Natural killer cell (primary cell): Measurements from ENCODE around the gene CATSPERD. TPM values are rescaled to one million over a fixed set of nuclear protein-coding genes. Genes with fewer than 3 reads are reported as not detected.

Source experiments
- ATAC-seq, 3 donors: fragments of 150-1000 bp in 2 of 3; fragments of 200-7000 bp in 1 of 3; cut with Tn5 transposase; 1 replicate in 1 of 3; 2 replicates in 2 of 3; pipeline ENCODE4 v1.10.0; 2021; ENCODE audit warnings: mild to moderate bottlenecking in 2 of 3, moderate library complexity in 2 of 3
- DNase-seq, 2 donors: peaks; one replicate each; pipeline versions ENCODE4 v3.0.0 to v3.0.0-alpha.2; 2013 to 2021; ENCODE audit warnings: mixed read lengths in 1 of 2
- H3K27ac ChIP-seq: one replicate; pipeline ENCODE4 v1.5.1; 2013; ENCODE audit warnings: mild to moderate bottlenecking, low read length
- H3K27me3 ChIP-seq: one replicate; pipeline ENCODE4 v1.6.1; 2013; ENCODE audit warnings: low read length; ENCODE audit not compliant: control insufficient read depth, insufficient read depth
- H3K36me3 ChIP-seq: one replicate; pipeline ENCODE4 v1.6.1; 2013; ENCODE audit warnings: low read length; ENCODE audit not compliant: control insufficient read depth, insufficient read depth
- H3K4me1 ChIP-seq: one replicate; pipeline ENCODE4 v1.6.1; 2013; ENCODE audit warnings: low read length; ENCODE audit not compliant: control insufficient read depth, insufficient read depth
- H3K4me3 ChIP-seq: one replicate; pipeline ENCODE4 v1.5.1; 2013; ENCODE audit warnings: low read length
- H3K9me3 ChIP-seq: one replicate; pipeline ENCODE4 v1.6.1; 2013; ENCODE audit warnings: low read length; ENCODE audit not compliant: control insufficient read depth, insufficient read depth
- H3K27ac Mint-ChIP-seq, 2 donors: one replicate each; pipeline ENCODE4 v1.8.0; 2022; ENCODE audit warnings: mild to moderate bottlenecking in 2 of 2, mixed read lengths in 2 of 2, moderate library complexity in 1 of 2
- H3K27me3 Mint-ChIP-seq, 2 donors: one replicate each; pipeline ENCODE4 v1.8.0; 2022; ENCODE audit warnings: low read depth in 2 of 2, mixed read lengths in 2 of 2
- H3K36me3 Mint-ChIP-seq: one replicate; pipeline ENCODE4 v1.8.0; 2022; ENCODE audit warnings: mixed read lengths
- H3K4me1 Mint-ChIP-seq, 2 donors: one replicate each; pipeline ENCODE4 v1.8.0; 2022; ENCODE audit warnings: mixed read lengths in 2 of 2
- H3K4me3 Mint-ChIP-seq: one replicate; pipeline ENCODE4 v1.8.0; 2022; ENCODE audit warnings: mild to moderate bottlenecking, moderate library complexity, mixed read lengths
- H3K9me3 Mint-ChIP-seq, 2 donors: one replicate each; pipeline ENCODE4 v1.8.0; 2022; ENCODE audit warnings: mixed read lengths in 2 of 2
- WGBS: methylation state at CpG from one replicate; pipeline ENCODE4 v1.1.7; 2013; ENCODE audit warnings: missing lambda C conversion rate; ENCODE audit not compliant: insufficient coverage; 5-methylcytosine and 5-hydroxymethylcytosine counted together
- intact Hi-C: fragments of 100-400 bp; cut with micrococcal nuclease; formaldehyde crosslinking; loops from one replicate; pipeline ENCODE4 v1.14.2; 2022
- total RNA-seq, 4 donors: library from RNA; stranded (reverse); fragments of 120-200 nt in 1 of 4; gene quantifications; one replicate each; pipeline versions ENCODE4 v1.2.3 to v1.2.4, GENCODE V29; 2013 to 2022
- TF ChIP-seq, protein P1 (sequence below): fragments of 200-600 bp; IDR thresholded peaks from one replicate; pipeline ENCODE4 v1.8.0; 2022; ENCODE audit warnings: antibody characterized with exemption

Gene CATSPERD
- total RNA-seq, 3 donors from 2014 or later (not counting 1 experiment from before 2014, with no cell fraction given) = not detected

- 90% methylated on average over 28 of the region's 28 CpGs for WGBS
- H3K27ac Mint-ChIP-seq = no peak overlapping the region
- intact Hi-C loops = no loop called here
- H3K27me3 Mint-ChIP-seq = no peaks in the 10 kb centered on the region
- DNase-seq (no peak), ATAC-seq (no peak)
- H3K4me3 Mint-ChIP-seq = no peak overlapping the region
- peaks cover 14% of the 10 kb centered on the region for H3K4me1 ChIP-seq
- H3K27ac ChIP-seq = no peak overlapping the region
- TF ChIP-seq, protein P1, sequence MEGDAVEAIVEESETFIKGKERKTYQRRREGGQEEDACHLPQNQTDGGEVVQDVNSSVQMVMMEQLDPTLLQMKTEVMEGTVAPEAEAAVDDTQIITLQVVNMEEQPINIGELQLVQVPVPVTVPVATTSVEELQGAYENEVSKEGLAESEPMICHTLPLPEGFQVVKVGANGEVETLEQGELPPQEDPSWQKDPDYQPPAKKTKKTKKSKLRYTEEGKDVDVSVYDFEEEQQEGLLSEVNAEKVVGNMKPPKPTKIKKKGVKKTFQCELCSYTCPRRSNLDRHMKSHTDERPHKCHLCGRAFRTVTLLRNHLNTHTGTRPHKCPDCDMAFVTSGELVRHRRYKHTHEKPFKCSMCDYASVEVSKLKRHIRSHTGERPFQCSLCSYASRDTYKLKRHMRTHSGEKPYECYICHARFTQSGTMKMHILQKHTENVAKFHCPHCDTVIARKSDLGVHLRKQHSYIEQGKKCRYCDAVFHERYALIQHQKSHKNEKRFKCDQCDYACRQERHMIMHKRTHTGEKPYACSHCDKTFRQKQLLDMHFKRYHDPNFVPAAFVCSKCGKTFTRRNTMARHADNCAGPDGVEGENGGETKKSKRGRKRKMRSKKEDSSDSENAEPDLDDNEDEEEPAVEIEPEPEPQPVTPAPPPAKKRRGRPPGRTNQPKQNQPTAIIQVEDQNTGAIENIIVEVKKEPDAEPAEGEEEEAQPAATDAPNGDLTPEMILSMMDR = no peak
- H3K27me3 ChIP-seq = no peaks in the 10 kb centered on the region
- no peak overlapping the region for H3K4me3 ChIP-seq
- H3K9me3 ChIP-seq = no peaks in the 10 kb centered on the region
- H3K9me3 Mint-ChIP-seq = no peaks in the 10 kb centered on the region
- H3K4me1 Mint-ChIP-seq = peaks cover 3 to 21% of the 10 kb centered on the region in 2 donors
- H3K36me3 ChIP-seq = peaks cover 61% of the 10 kb centered on the region
- no peaks in the 10 kb centered on the region for H3K36me3 Mint-ChIP-seq
These were observed 24.7 kb upstream of the CATSPERD start for GRCh38 chr19:5695649-5696195.

GRCh38 chr19:5696196-5697021 is 24.0 kb upstream of the CATSPERD start:
- Histone ChIP-seq H3K4me3 (no peak overlapping the region), H3K27ac (no peak overlapping the region), H3K4me1 (peaks cover 7% of the 10 kb centered on the region), H3K9me3 (no peaks in the 10 kb centered on the region), H3K27me3 (no peaks in the 10 kb centered on the region), H3K36me3 (peaks cover 62% of the 10 kb centered on the region)
- WGBS = 92% methylated on average over 42 of the region's 42 CpGs
- TF ChIP-seq, protein P1 = no peak
- intact Hi-C loops = no loop called here
- DNase-seq (no peak), ATAC-seq (no peak)
- H3K27ac Mint-ChIP-seq = no peak overlapping the region
- no peak overlapping the region for H3K4me3 Mint-ChIP-seq
- no peaks in the 10 kb centered on the region for H3K36me3 Mint-ChIP-seq
- no peaks in the 10 kb centered on the region for H3K9me3 Mint-ChIP-seq
- H3K27me3 Mint-ChIP-seq = no peaks in the 10 kb centered on the region
- H3K4me1 Mint-ChIP-seq = peaks cover 0 to 16% of the 10 kb centered on the region in 2 donors

DNA sequence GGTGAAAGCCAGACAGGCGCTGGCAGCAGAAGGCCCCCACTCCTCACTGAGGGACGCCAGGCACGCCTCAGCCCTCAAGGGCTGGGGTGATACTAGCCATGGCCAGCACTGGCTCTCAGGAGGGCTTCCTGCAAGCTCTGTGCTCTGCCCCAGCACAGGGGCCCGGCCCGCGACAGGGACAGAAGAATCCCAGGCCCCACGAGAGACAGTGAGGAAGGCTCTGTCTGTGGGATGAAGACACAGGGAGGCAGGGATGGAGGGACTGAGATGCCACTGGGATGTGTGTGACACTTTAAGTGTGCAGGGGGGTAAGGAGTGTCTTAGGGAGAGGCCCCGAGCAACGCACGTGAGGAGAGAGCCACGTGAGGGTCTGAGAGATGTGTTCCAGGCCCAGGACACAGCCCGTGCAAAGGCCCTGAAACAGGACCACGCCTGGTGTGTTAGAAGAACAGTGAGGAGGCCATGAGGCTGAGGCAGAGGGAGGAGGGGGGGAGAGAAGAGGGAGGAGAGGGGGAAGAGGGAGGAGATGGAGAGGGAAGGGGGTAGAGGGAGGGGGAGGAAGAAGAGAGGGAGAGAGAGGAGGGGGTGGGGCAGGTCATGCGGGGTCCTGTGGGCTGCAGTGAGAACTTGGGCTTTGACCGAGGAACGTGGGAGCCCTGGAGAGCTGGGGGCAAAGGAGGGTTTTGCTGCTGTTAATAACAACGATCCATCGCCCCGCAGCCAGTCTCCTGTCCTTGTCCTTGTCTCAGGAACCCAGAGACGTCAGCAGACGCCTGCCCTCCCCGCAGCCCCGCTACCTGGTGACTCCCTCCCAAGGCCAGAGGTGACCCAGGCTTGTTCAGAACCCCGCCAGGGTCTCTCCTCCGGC is 23.2 kb upstream of the CATSPERD start:
- Histone ChIP-seq H3K27me3 (no peaks in the 10 kb centered on the region), H3K36me3 (peaks cover 56% of the 10 kb centered on the region), H3K4me3 (no peak overlapping the region), H3K4me1 (no peaks in the 10 kb centered on the region), H3K27ac (no peak overlapping the region), H3K9me3 (no peaks in the 10 kb centered on the region)
- no peaks in the 10 kb centered on the region for H3K27me3 Mint-ChIP-seq
- H3K36me3 Mint-ChIP-seq = no peaks in the 10 kb centered on the region
- ATAC-seq (no peak), DNase-seq (no peak)
- H3K9me3 Mint-ChIP-seq = no peaks in the 10 kb centered on the region
- no peak overlapping the region for H3K4me3 Mint-ChIP-seq
- 89% methylated on average over 25 of the region's 25 CpGs for WGBS
- peaks cover 0 to 16% of the 10 kb centered on the region in 2 donors for H3K4me1 Mint-ChIP-seq
- intact Hi-C loops = no loop called here
- TF ChIP-seq, protein P1 = no peak
- H3K27ac Mint-ChIP-seq = no peak overlapping the region
